HCT116 (cell line): ENCODE data around the gene TAPBPL. TPM values are rescaled to one million over a fixed set of nuclear protein-coding genes. Genes with fewer than 3 reads are reported as not detected.

ENCODE experiments used
- ATAC-seq: fragments of 200-7000 bp; cut with Tn5 transposase; 2 replicates; pipeline ENCODE4 v1.9.1; 2020; ENCODE audit warnings: mild to moderate bottlenecking, moderate library complexity
- BruUV-seq: library from RNA; stranded (reverse); fragments of 400-500 nt; replicated peaks from 2 replicates; lab custom pipeline; 2021; lab: Mats Ljungman, UMichigan
- CTCF ChIA-PET: fragments of 300-600 bp; sonication (Branson Sonifier 250); formaldehyde crosslinking; loops from one replicate; lab custom pipeline; 2021; ENCODE audit warnings: antibody characterized with exemption; lab: Charles Lee
- POLR2A ChIA-PET: fragments of 300-600, 350-600 bp; sonication (Branson Sonifier 250); formaldehyde crosslinking; loops from one replicate; lab custom pipeline; 2021; ENCODE audit warnings: antibody characterized with exemption; lab: Charles Lee
- RAD21 ChIA-PET, 2 experiments: fragments of 300-600 bp; sonication (Branson Sonifier 250); formaldehyde crosslinking; loops; one replicate each; lab custom pipeline; 2023; ENCODE audit warnings: low total read pairs in 2 of 2; ENCODE audit not compliant: uncharacterized antibody in 2 of 2, unreplicated experiment in 2 of 2, low non-redundant PET in 1 of 2; lab: Charles Lee
- DNase-seq: peaks from one replicate; pipeline ENCODE4 v3.0.0-alpha.2; 2010; ENCODE audit warnings: low read depth, low spot score
- H2AFZ ChIP-seq: fragments of 200-600 bp; shearing (Covaris generic), sonication (generic); 2 replicates; pipeline ENCODE4 v1.6.1; 2017; ENCODE audit warnings: low read depth, mixed run types, mixed read lengths, antibody characterized with exemption, low read length; ENCODE audit not compliant: poor library complexity, severe bottlenecking
- H3K27ac ChIP-seq: 2 replicates; pipeline ENCODE4 v1.5.1; 2012; ENCODE audit warnings: low read depth, low read length
- H3K27me3 ChIP-seq: fragments of 200-600 bp; sonication (generic); 2 replicates; pipeline ENCODE4 v1.6.1; 2016; ENCODE audit warnings: mixed run types, low read length, mixed read lengths; ENCODE audit not compliant: insufficient read depth
- H3K36me3 ChIP-seq, 2 experiments: fragments of 200-500 bp in 1 of 2; fragments of 200-600 bp in 1 of 2; sonication (Bioruptor generic) in 1 of 2; sonication (generic) in 1 of 2; 2 replicates each; pipeline versions ENCODE4 v1.5.1 to v1.6.1; 2014 to 2016; ENCODE audit warnings: low read length in 2 of 2, inconsistent platforms in 1 of 2, mixed read lengths in 1 of 2, mixed run types in 1 of 2; ENCODE audit not compliant: insufficient read depth in 2 of 2, control insufficient read depth in 1 of 2
- H3K4me1 ChIP-seq, 2 experiments: fragments of 200-600 bp in 1 of 2; sonication (generic) in 1 of 2; 2 replicates each; pipeline versions ENCODE4 v1.5.1 to v1.6.1; 2012 to 2017; ENCODE audit warnings: low read length in 2 of 2, inconsistent platforms in 1 of 2, mild to moderate bottlenecking in 1 of 2, mixed read lengths in 1 of 2, mixed run types in 1 of 2, moderate library complexity in 1 of 2; ENCODE audit not compliant: insufficient read depth in 2 of 2, control insufficient read depth in 1 of 2
- H3K4me2 ChIP-seq: fragments of 200-600 bp; sonication (generic); 2 replicates; pipeline ENCODE4 v1.6.1; 2017; ENCODE audit warnings: mixed run types, low read length, mixed read lengths
- H3K4me3 ChIP-seq, 2 experiments: fragments of 200-600 bp in 1 of 2; sonication (generic) in 1 of 2; replicated peaks in 1 of 2; 2 replicates each; pipeline ENCODE4 v1.5.1; 2011 to 2016; ENCODE audit warnings: low read length in 2 of 2, control low read depth in 1 of 2, low read depth in 1 of 2, mild to moderate bottlenecking in 1 of 2, mixed read lengths in 1 of 2, mixed run types in 1 of 2
- H3K79me2 ChIP-seq: fragments of 200-600 bp; sonication (generic); 2 replicates; pipeline ENCODE4 v1.6.1; 2017; ENCODE audit warnings: mild to moderate bottlenecking, mixed run types, low read length, moderate library complexity, mixed read lengths; ENCODE audit not compliant: insufficient read depth
- H3K9ac ChIP-seq: fragments of 200-600 bp; sonication (generic); 2 replicates; pipeline ENCODE4 v1.6.1; 2016; ENCODE audit warnings: low read length, mixed read lengths
- H3K9me2 ChIP-seq: fragments of 200-600 bp; sonication (generic), shearing (Covaris generic); 2 replicates; pipeline ENCODE4 v1.6.1; 2017; ENCODE audit warnings: mixed run types, mild to moderate bottlenecking, moderate library complexity; ENCODE audit not compliant: insufficient read depth
- H3K9me3 ChIP-seq, 2 experiments: fragments of 200-500 bp in 1 of 2; fragments of 200-600 bp in 1 of 2; sonication (Bioruptor generic) in 1 of 2; sonication (generic) in 1 of 2; 2 replicates each; pipeline ENCODE4 v1.6.1; 2014 to 2017; ENCODE audit warnings: low read length in 2 of 2, mixed read lengths in 2 of 2, inconsistent platforms in 1 of 2, low read depth in 1 of 2, mild to moderate bottlenecking in 1 of 2, mixed run types in 1 of 2, moderate library complexity in 1 of 2; ENCODE audit not compliant: control insufficient read depth in 1 of 2, insufficient read depth in 1 of 2
- H4K20me1 ChIP-seq: fragments of 200-600 bp; sonication (generic), shearing (Covaris generic); 2 replicates; pipeline ENCODE4 v1.6.1; 2017; ENCODE audit warnings: mixed run types, mild to moderate bottlenecking, moderate library complexity; ENCODE audit not compliant: insufficient read depth
- RAD21 ChIP-seq: IDR thresholded peaks from 2 replicates; pipeline ENCODE4 v1.6.1; 2012; ENCODE audit warnings: low read depth, mild to moderate bottlenecking
- SIN3A ChIP-seq: IDR thresholded peaks from 2 replicates; pipeline ENCODE4 v1.6.1; 2012; ENCODE audit warnings: low read depth
- TCF7L2 ChIP-seq: IDR thresholded peaks from 2 replicates; pipeline ENCODE4 v1.7.0; 2011; ENCODE audit warnings: borderline replicate concordance, inconsistent platforms; ENCODE audit not compliant: insufficient read depth, insufficient read length; ENCODE audit errors: extremely low read depth
- ZBTB33 ChIP-seq: IDR thresholded peaks from 2 replicates; pipeline ENCODE4 v1.6.1; 2011; ENCODE audit warnings: mild to moderate bottlenecking, low read length, moderate library complexity; ENCODE audit not compliant: insufficient replicate concordance; ENCODE audit errors: extremely low read depth
- ZNF274 ChIP-seq: fragments of 200-500 bp; sonication (Bioruptor generic); IDR thresholded peaks from 2 replicates; pipeline ENCODE4 v1.6.1; 2014; ENCODE audit warnings: mild to moderate bottlenecking, low read depth, low read length, inconsistent platforms
- intact Hi-C: fragments of 100-400 bp; cut with micrococcal nuclease; formaldehyde crosslinking; loops from 2 replicates; pipeline ENCODE4 v1.10.0; 2022
- total RNA-seq: library from RNA; stranded (reverse); gene quantifications from one replicate; pipeline ENCODE4 v1.2.1, GENCODE V29; 2021; ENCODE audit not compliant: unreplicated experiment
- TF ChIP-seq, protein P1 (sequence below), 3 experiments: fragments of 200-600 bp in 1 of 3; sonication (generic) in 1 of 3; IDR thresholded peaks in 2 of 3; conservative IDR thresholded peaks in 1 of 3; 2 replicates each; pipeline ENCODE4 v1.5.1; 2012 to 2017; ENCODE audit warnings: low read depth in 2 of 3, low read length in 2 of 3, antibody characterized with exemption in 1 of 3, borderline replicate concordance in 1 of 3, control low read depth in 1 of 3, mild to moderate bottlenecking in 1 of 3, mixed read lengths in 1 of 3, mixed run types in 1 of 3, moderate library complexity in 1 of 3; ENCODE audit not compliant: insufficient read depth in 1 of 3

TAPBPL gene
- total RNA-seq, 1 experiment from 2014 or later: 0.54 TPM

- Histone ChIP-seq H3K27ac (no peak overlapping the region), H3K27me3 (no peaks in the 10 kb centered on the region), H4K20me1 (no peaks in the 10 kb centered on the region), H2AFZ (no peak overlapping the region), H3K9ac (no peak overlapping the region), H3K4me3 (no peak overlapping the region), H3K9me3 (no peaks in the 10 kb centered on the region), H3K4me2 (no peak overlapping the region), H3K36me3 (no peaks in the 10 kb centered on the region), H3K9me2 (no peaks in the 10 kb centered on the region), H3K79me2 (no peaks in the 10 kb centered on the region), H3K4me1 (peaks cover 0 to 15% of the 10 kb centered on the region in 2 experiments; a peak in 1 of 4 replicates)
- no TSS peak for BruUV-seq
- DNase-seq (no peak), ATAC-seq (no peak)
- intact Hi-C loops: no loop called here
- ChIA-PET CTCF (no interaction called here), POLR2A (no interaction called here), RAD21 (no interaction called here)
- no peak for TF ChIP-seq ZBTB33
- no peak for TF ChIP-seq RAD21
- TF ChIP-seq SIN3A: no peak
- TF ChIP-seq TCF7L2: no peak
- TF ChIP-seq, protein P1, sequence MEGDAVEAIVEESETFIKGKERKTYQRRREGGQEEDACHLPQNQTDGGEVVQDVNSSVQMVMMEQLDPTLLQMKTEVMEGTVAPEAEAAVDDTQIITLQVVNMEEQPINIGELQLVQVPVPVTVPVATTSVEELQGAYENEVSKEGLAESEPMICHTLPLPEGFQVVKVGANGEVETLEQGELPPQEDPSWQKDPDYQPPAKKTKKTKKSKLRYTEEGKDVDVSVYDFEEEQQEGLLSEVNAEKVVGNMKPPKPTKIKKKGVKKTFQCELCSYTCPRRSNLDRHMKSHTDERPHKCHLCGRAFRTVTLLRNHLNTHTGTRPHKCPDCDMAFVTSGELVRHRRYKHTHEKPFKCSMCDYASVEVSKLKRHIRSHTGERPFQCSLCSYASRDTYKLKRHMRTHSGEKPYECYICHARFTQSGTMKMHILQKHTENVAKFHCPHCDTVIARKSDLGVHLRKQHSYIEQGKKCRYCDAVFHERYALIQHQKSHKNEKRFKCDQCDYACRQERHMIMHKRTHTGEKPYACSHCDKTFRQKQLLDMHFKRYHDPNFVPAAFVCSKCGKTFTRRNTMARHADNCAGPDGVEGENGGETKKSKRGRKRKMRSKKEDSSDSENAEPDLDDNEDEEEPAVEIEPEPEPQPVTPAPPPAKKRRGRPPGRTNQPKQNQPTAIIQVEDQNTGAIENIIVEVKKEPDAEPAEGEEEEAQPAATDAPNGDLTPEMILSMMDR (IDR thresholded peaks at IDR 0.05 in 2 of 3, conservative IDR thresholded peaks at IDR 0.05 in 1 of 3; ENCODE audit: borderline replicate concordance in 1 of 3, insufficient read depth in 1 of 3, low read depth in 2 of 3, low read length in 2 of 3): no peak
- no peak for TF ChIP-seq ZNF274
Observed at GRCh38 chr12:6450869-6451347, 934 bp upstream of the TAPBPL start.
